GM19099 (cell line): ENCODE measurements around the gene DENND10.

Experiments used
- POLR2A ChIP-seq: IDR thresholded peaks from 3 replicates; pipeline ENCODE4 v1.6.1; 2011; ENCODE audit warnings: low read depth; ENCODE audit not compliant: insufficient read length; ENCODE audit errors: extremely low read depth

DENND10 gene

GRCh38 chr10:119103903-119104653 lies at the start of gene DENND10:
TSS of gene DENND10 (plus strand) at chr10:119104113. CDS start at chr10:119104143, 30 bp downstream.
- TF ChIP-seq POLR2A = peak; percentile 93

- no peak for TF ChIP-seq POLR2A
These were observed 48.4 kb upstream of the DENND10 start for GRCh38 chr10:119055472-119055871.

GRCh38 chr10:119058010-119058409 lies 45.9 kb upstream of the DENND10 start:
- no peak for TF ChIP-seq POLR2A

GRCh38 chr10:119059557-119059956 lies 44.4 kb upstream of the DENND10 start:
- TF ChIP-seq POLR2A = no peak

- no peak for TF ChIP-seq POLR2A
These were observed 43.8 kb upstream of the DENND10 start for GRCh38 chr10:119060107-119060506.

- TF ChIP-seq POLR2A = no peak
These were observed 42.6 kb upstream of the DENND10 start for GRCh38 chr10:119061352-119061751.

GRCh38 chr10:119061926-119062325 lies 42.0 kb upstream of the DENND10 start:
- no peak for TF ChIP-seq POLR2A

GRCh38 chr10:119070395-119071165 lies 33.3 kb upstream of the DENND10 start:
- TF ChIP-seq POLR2A = no peak

GRCh38 chr10:119073584-119073983 lies 30.3 kb upstream of the DENND10 start:
- no peak for TF ChIP-seq POLR2A

GRCh38 chr10:119078422-119079179 lies 25.3 kb upstream of the DENND10 start:
- TF ChIP-seq POLR2A = no peak

GRCh38 chr10:119079599-119080520 lies 24.1 kb upstream of the DENND10 start:
- peak; percentile 32 for TF ChIP-seq POLR2A

GRCh38 chr10:119080521-119081259 lies 23.2 kb upstream of the DENND10 start, which contains the start of gene EIF3A:
TSS of gene EIF3A (minus strand) at chr10:119080817. CDS start at chr10:119080676, 141 bp downstream.
- TF ChIP-seq POLR2A = peak; percentile 98

GRCh38 chr10:119084896-119085295 lies 19.0 kb upstream of the DENND10 start:
- no peak for TF ChIP-seq POLR2A
